Transverse colon (tissue), 4 donors: ENCODE data around the gene POLR3GL. TPM values are rescaled to one million over a fixed set of nuclear protein-coding genes. Genes with fewer than 3 reads are reported as not detected.
"Not testable (repeated sequence)": the region's sequence is repeated elsewhere in the genome, so short reads cannot be mapped to it uniquely, and the experiment has no call there.

Experiments used
- DNase-seq: peaks from one replicate; pipeline ENCODE4 v3.0.0-alpha.2; 2019
- H3K27ac ChIP-seq, 4 donors: fragments of 200-600 bp; sonication (generic); 2 replicates each; pipeline ENCODE4 v1.5.1; 2016 to 2018; ENCODE audit warnings: inconsistent platforms in 4 of 4
- H3K27me3 ChIP-seq: fragments of 200-600 bp; sonication (generic); 2 replicates; pipeline ENCODE4 v1.5.1; 2017; ENCODE audit warnings: inconsistent platforms
- H3K36me3 ChIP-seq, 4 donors: fragments of 200-600 bp; sonication (generic); 2 replicates each; pipeline ENCODE4 v1.5.1; 2017 to 2019; ENCODE audit warnings: inconsistent platforms in 4 of 4
- H3K4me1 ChIP-seq, 4 donors: fragments of 200-600 bp; sonication (generic); 2 replicates each; pipeline ENCODE4 v1.5.1; 2017 to 2020; ENCODE audit warnings: inconsistent platforms in 4 of 4
- H3K4me3 ChIP-seq, 4 donors: fragments of 200-600 bp; sonication (generic); 1 replicate in 1 of 4; 2 replicates in 3 of 4; pipeline versions ENCODE4 v1.5.1 to v1.6.1; 2017 to 2019; ENCODE audit warnings: inconsistent platforms in 4 of 4
- H3K9me3 ChIP-seq, 2 donors: fragments of 200-600 bp; sonication (generic); 2 replicates each; pipeline ENCODE4 v1.5.1; 2017 to 2019; ENCODE audit warnings: inconsistent platforms in 2 of 2
- CTCF ChIP-seq, 5 experiments: fragments of 200-600 bp in 3 of 5; fragments of 450-650 bp in 2 of 5; sonication (generic) in 3 of 5; IDR thresholded peaks; 1 replicate in 2 of 5; 2 replicates in 3 of 5; pipeline ENCODE4 v1.5.1; 2016 to 2017; ENCODE audit warnings: antibody characterized with exemption in 5 of 5, inconsistent platforms in 3 of 5, mild to moderate bottlenecking in 2 of 5, moderate library complexity in 1 of 5
- EP300 ChIP-seq: sonication (generic); formaldehyde crosslinking; IDR thresholded peaks from one replicate; pipeline ENCODE4 v1.6.1; 2017; ENCODE audit warnings: antibody characterized with exemption, low read depth
- POLR2A ChIP-seq: fragments of 450-650 bp; IDR thresholded peaks from one replicate; pipeline ENCODE4 v1.6.1; 2016; ENCODE audit warnings: antibody characterized with exemption, mild to moderate bottlenecking, moderate library complexity
- POLR2AphosphoS5 ChIP-seq, 3 donors: sonication (generic); formaldehyde crosslinking; IDR thresholded peaks; one replicate each; pipeline ENCODE4 v1.6.1; 2016; ENCODE audit warnings: antibody characterized with exemption in 3 of 3
- WGBS, 2 donors: methylation state at CpG; one replicate each; pipeline ENCODE4 v1.1.5; 2018; ENCODE audit warnings: low coverage in 1 of 2; 5-methylcytosine and 5-hydroxymethylcytosine counted together
- in situ Hi-C, 4 donors: fragments of 200-750 bp; cut with MboI; loops; one replicate each; pipeline versions ENCODE4 v1.15.0 to v1.15.1; 2017; ENCODE audit warnings: low sequenced_read_pairs in 3 of 4, low pct_ligation_motif_present in 1 of 4, low pct_unique_long_range_greater_than_20kb in 1 of 4
- intact Hi-C: fragments of 100-400 bp; cut with DNase I; formaldehyde crosslinking; loops from one replicate; pipeline ENCODE4 v1.15.1; 2023; ENCODE audit warnings: low total_unique reads
- total RNA-seq, 4 donors: library from RNA; depleted of rRNA; stranded (reverse); fragments of >200 nt; gene quantifications; one replicate each; pipeline ENCODE4 v1.1.0, GENCODE V29; 2016

The POLR3GL gene
- total RNA-seq, 4 donors from 2014 or later, result 1.2 to 23.7 (median 14.4) TPM

GRCh38 chr1:145918144-145918991, 46.1 kb upstream of the POLR3GL start, which contains the start of gene PEX11B:
Gene PEX11B (minus strand): TSS chr1:145918717. CDS start chr1:145918688, 29 bp downstream.
- H3K4me1 ChIP-seq, result peaks cover 15 to 26% (median 21%) of the 10 kb centered on the region in 4 donors
- H3K4me3 ChIP-seq, result peak within 1 kb of the TSS; percentile 59 to 84 (median 72)
- H3K27me3 ChIP-seq, result no peaks in the 10 kb centered on the region
- H3K36me3 ChIP-seq, result peaks cover 0 to 6% (median 2%) of the 10 kb centered on the region in 4 donors
- no peaks in the 10 kb centered on the region for H3K9me3 ChIP-seq
- TF ChIP-seq POLR2A, result peak; percentile 74
- TF ChIP-seq POLR2AphosphoS5 (IDR thresholded peaks at IDR 0.05), result peak; percentile 73 to 85 (median 81)
- TF ChIP-seq CTCF (IDR thresholded peaks at IDR 0.05), result peak in 1 of 5 experiments; percentile 35
- TF ChIP-seq EP300, result no peak
- H3K27ac ChIP-seq, result peak within 1 kb of the TSS; percentile 82 to 91 (median 88)
- in situ Hi-C loops (no loop called here), intact Hi-C loops (loop anchor here (2.0 kb wide), 1 partner anchor 40 kb away; the partner anchor contains the start of gene LIX1L)
- 0% methylated on average over 51 of the region's 51 CpGs; no CpG with 5 or more reads in 1 of the 2 donors for WGBS, 2 donors
- peak; percentile 91 for DNase-seq

GRCh38 chr1:145918992-145919939, 45.2 kb upstream of the POLR3GL start:
- Histone ChIP-seq H3K4me1 (peaks cover 15 to 26% (median 21%) of the 10 kb centered on the region in 4 donors), H3K27ac (peak overlapping the region; percentile 82 to 91 (median 88)), H3K36me3 (peaks cover 0 to 6% (median 2%) of the 10 kb centered on the region in 4 donors), H3K4me3 (peak overlapping the region; percentile 59 to 84 (median 72)), H3K27me3 (no peaks in the 10 kb centered on the region), H3K9me3 (no peaks in the 10 kb centered on the region)
- WGBS, 2 donors, result 3% methylated on average over 33 of the region's 33 CpGs; no CpG with 5 or more reads in 1 of the 2 donors
- intact Hi-C loops, result loop anchor here (2.0 kb wide), 1 partner anchor 40 kb away; the partner anchor contains the start of gene LIX1L
- in situ Hi-C loops, result no loop called here
- DNase-seq, result peak; percentile 72
- no peak for TF ChIP-seq POLR2A
- no peak for TF ChIP-seq EP300
- peak in 2 of 5 experiments; percentile 13 to 18 for TF ChIP-seq CTCF (IDR thresholded peaks at IDR 0.05)

GRCh38 chr1:145920297-145920696, 44.2 kb upstream of the POLR3GL start:
- peaks cover 15 to 26% (median 21%) of the 10 kb centered on the region in 4 donors for H3K4me1 ChIP-seq
- H3K4me3 ChIP-seq, H3K36me3 ChIP-seq, in situ Hi-C loops, H3K9me3 ChIP-seq, intact Hi-C loops, H3K27ac ChIP-seq, H3K27me3 ChIP-seq, DNase-seq: not testable (repeated sequence)
- WGBS, 2 donors, result 67% methylated on average over 3 of the region's 4 CpGs; no CpG with 5 or more reads in 1 of the 2 donors

GRCh38 chr1:145922266-145922665, 42.2 kb upstream of the POLR3GL start:
- no peaks in the 10 kb centered on the region for H3K9me3 ChIP-seq
- WGBS, 2 donors, result 75 to 83% methylated on average over 2 of the region's 2 CpGs
- no peak overlapping the region for H3K4me3 ChIP-seq
- no peak overlapping the region for H3K27ac ChIP-seq
- no peak for DNase-seq
- intact Hi-C loops (no loop called here), in situ Hi-C loops (no loop called here)
- peaks cover 19 to 30% (median 27%) of the 10 kb centered on the region in 4 donors for H3K4me1 ChIP-seq
- peaks cover 0 to 4% (median 0%) of the 10 kb centered on the region in 4 donors for H3K36me3 ChIP-seq
- no peaks in the 10 kb centered on the region for H3K27me3 ChIP-seq
- TF ChIP-seq CTCF (IDR thresholded peaks at IDR 0.05), result no peak
- no peak for TF ChIP-seq POLR2A
- TF ChIP-seq POLR2AphosphoS5 (IDR thresholded peaks at IDR 0.05), result no peak
- no peak for TF ChIP-seq EP300
